Stimulated activated CD4-positive, alpha-beta T cell treated with anti-CD3 and anti-CD28 coated beads, Interleukin-4, amount 100 ng/mL, for 4 hours (primary cell): ENCODE data around the gene TBK1.
"Not testable (repeated sequence)": the region's sequence is repeated elsewhere in the genome, so short reads cannot be mapped to it uniquely, and the experiment has no call there.

Source experiments
- DNase-seq, 2 experiments: peaks; one replicate each; pipeline ENCODE4 v3.0.0-alpha.2; 2020

The TBK1 gene

DNA sequence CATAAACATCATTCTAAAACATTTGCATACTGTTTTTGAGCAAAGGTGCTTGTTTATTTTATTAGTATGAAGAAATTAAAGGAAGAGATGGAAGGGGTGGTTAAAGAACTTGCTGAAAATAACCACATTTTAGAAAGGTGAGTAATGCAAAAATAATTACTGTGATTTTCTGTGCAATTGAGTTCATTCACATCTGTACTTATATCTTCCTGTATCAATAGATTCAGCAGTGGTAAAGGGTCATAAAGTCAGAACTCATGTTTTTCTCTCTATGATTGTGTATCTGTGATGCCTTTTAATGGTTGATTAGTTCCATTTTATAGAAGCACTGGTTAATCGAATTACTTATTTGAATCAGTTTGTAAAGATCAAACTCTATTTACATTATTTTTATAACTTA is 46.0 kb downstream of the TBK1 start:
- no peak for DNase-seq

- no peak for DNase-seq
These were observed 48.5 kb downstream of the TBK1 start for GRCh38 chr12:64500394-64500793.

DNA sequence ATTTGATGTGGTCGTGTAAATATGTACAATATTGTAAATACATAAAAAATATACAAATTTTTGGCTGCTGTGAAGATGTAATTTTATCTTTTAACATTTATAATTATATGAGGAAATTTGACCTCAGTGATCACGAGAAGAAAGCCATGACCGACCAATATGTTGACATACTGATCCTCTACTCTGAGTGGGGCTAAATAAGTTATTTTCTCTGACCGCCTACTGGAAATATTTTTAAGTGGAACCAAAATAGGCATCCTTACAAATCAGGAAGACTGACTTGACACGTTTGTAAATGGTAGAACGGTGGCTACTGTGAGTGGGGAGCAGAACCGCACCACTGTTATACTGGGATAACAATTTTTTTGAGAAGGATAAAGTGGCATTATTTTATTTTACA is 49.6 kb downstream of the TBK1 start:
- DNase-seq: no peak

DNA sequence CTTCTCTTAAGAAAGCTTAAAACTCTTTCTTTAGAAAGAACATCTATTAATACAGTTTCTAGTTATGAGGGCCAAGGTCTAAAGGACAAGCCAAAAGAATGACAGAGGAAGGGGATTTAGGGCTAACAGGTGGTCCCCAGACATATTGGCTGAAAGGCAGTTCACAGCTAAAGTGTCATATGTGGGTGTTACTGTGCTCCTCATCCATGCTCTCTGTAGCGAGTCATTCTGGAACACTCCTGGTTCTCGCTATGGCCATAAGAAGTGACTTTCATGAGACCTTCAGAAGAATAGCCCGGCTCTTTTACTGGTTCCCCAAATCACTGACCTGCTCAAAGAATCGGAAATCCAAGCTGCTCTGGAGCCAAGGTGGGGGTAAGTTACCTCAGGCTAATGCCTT is 55.0 kb downstream of the TBK1 start:
- no peak for DNase-seq

- no peak for DNase-seq
These were observed 58.7 kb downstream of the TBK1 start for GRCh38 chr12:64510667-64511066.

GRCh38 chr12:64518396-64518795 is 66.5 kb downstream of the TBK1 start:
- DNase-seq: no peak

DNA sequence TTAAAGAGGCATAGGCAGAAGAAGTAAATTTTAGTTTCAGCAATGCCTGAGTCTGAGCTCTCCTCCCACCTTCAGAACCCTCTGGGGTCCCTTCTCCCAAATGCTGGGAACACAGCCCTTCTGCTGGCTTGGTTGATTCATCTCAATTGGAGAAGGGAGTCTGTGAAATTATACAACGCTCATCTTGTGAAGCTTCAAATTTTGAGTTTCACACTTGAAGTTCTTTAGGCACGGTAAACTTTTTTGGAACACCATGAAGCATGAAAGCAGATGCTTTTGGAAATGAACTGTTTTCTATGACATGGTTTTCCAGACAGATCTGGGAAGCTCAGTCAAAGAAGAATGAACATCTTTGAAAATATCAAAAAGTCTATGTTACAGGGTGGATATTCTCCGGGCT is 69.9 kb downstream of the TBK1 start:
- DNase-seq: no peak

GRCh38 chr12:64522316-64522715 is 70.4 kb downstream of the TBK1 start:
- DNase-seq: no peak

DNA sequence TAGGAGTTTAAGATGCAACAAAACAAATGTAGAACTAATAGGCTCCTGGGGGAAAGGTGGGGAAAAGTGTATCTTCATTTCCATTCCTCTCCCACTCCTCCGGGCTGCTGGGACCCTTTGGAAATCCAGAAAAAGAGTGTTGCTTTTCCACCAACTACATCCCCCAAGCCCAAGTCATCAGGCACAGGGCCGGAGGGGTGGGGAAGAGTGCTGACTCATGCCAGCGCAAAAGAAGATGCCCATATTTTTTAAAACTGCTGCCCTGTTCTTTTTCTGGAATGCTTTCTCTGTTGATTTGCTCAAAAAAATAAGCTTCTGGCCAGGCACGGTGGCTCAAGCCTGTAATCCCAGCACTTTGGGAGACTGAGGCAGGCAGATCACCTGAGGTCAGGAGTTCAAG is 70.9 kb downstream of the TBK1 start:
- DNase-seq: no peak

GRCh38 chr12:64523565-64524444 is 71.9 kb downstream of the TBK1 start:
- not testable (repeated sequence) for DNase-seq

DNA sequence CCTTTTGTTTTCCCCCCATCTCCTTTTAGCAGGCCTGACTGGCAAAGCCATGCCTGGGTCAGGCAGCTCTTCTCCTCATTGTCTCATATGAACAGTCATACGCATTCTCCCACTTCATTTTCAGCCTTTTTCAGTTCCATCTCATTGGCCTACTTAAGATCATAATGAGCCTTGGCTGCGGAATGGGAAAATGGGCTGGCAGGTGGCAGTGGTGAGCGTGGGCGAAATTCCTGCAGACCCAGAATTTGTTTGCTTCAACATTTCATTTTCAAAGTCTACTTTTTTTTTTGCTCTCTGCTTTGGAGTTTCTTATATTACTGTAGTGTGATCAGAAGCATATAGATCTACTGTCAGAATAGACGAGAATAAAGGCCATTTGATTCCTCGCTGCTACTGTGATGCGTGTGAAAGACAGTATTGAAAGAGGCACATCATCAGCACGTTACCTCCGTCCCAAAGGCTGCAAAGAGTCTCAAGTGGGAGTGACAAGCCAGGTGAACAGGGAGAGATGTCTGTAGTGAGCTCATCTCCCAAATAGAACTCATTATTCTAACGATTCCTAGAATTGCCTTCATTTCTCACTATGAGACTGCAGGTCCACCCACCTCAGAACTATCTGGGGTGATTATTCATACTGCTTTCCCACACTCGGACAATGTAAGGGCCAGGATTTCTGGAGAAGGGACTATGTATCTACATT is 73.7 kb downstream of the TBK1 start:
- no peak for DNase-seq

- DNase-seq: no peak
These were observed 74.9 kb downstream of the TBK1 start for GRCh38 chr12:64526859-64527258.

DNA sequence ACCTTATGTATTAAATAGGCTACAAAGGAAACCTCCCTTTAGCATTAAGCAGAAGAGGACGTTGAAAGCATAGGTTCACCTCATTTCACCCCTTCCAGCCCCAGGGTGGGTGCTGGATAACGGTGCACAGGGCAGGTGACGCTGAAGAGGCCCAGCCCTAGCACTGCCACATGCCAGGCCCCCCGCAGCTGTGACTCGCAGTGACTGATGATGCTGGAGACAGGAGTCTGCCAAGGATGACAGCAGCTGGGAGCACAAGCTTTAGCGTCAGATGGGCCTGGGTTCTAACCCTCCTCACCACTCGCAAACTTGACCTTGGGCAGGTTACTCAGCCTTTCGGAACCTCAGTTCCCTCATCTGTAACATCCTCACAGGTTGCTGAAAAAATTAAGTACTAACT is 76.7 kb downstream of the TBK1 start:
- DNase-seq: no peak

- DNase-seq: no peak
These were observed 78.6 kb downstream of the TBK1 start for GRCh38 chr12:64530566-64530965.

GRCh38 chr12:64531665-64532334 is 79.9 kb downstream of the TBK1 start:
- DNase-seq: no peak

- no peak for DNase-seq
These were observed 80.9 kb downstream of the TBK1 start for GRCh38 chr12:64532734-64533351.

- no peak for DNase-seq
These were observed 82.8 kb downstream of the TBK1 start for GRCh38 chr12:64534672-64535199.

- DNase-seq: no peak
These were observed 86.2 kb downstream of the TBK1 start for GRCh38 chr12:64538121-64538520.

GRCh38 chr12:64542409-64543047 is 90.6 kb downstream of the TBK1 start:
- not testable (repeated sequence) for DNase-seq

DNA sequence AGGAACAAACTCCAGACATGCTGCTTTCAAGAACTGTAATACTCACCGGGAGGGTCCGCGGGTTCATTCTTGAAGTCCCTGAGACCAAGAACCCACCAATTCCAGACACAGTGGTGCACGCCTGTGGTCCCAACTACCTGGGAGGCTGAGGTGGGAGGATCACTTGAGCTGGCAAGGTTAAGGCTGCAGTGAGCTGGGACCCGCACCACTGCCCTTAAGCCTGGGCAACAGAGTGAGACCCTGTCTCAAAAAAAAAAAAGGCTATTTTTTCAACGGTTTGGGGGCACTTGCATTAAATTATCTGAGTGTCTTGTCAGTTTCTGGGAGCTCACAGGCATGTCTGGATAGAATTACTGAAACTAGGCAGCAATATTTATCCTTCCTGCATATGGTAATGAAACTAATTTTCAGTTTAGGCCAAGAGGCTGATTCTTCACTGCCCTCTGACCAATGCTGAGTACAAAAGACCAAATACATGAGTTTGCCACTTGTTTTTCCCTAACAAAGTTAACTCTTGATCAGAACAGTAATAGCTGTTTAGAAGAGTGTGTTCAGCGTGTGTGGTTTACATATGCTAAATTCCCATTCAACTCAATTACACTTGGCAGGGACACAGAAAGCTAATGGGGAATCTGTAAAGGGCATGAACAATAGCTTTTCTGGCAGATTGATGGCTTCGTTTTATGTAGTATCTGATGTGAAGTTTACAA is 92.6 kb downstream of the TBK1 start:
- DNase-seq: no peak

DNA sequence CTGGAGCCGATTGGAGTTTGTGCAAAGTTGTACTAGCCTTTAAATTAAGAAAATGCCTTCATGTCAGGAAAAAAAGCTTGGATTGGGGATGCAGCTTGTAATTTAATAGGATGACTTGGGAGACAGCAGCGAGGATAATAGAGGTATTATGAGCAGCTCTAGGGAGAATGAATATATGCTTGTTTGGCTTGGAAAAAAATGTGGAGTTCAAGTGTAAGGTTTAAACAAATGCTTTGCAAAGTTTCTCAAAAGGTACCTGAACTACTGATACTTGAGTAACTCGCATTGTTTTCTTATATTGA is 93.1 kb downstream of the TBK1 start:
- no peak for DNase-seq

- no peak for DNase-seq
These were observed 97.2 kb downstream of the TBK1 start for GRCh38 chr12:64549108-64549507.
